Measurements from ENCODE around the gene CEP164.

GRCh38 chr11:117282956-117283355 lies 44.7 kb upstream of the CEP164 start:
- TF ChIP-seq EZH2phosphoT487 (IDR thresholded peaks at IDR 0.05; ENCODE audit: borderline replicate concordance) (no peak), POLR2A (IDR thresholded peaks at IDR 0.05; ENCODE audit: borderline replicate concordance, extremely low read depth, insufficient read depth, insufficient read length) (no peak), EGR1 (IDR thresholded peaks at IDR 0.05; ENCODE audit: low read depth) (no peak), JUND (IDR thresholded peaks at IDR 0.05) (no peak)
- TF ChIP-seq, protein P1, sequence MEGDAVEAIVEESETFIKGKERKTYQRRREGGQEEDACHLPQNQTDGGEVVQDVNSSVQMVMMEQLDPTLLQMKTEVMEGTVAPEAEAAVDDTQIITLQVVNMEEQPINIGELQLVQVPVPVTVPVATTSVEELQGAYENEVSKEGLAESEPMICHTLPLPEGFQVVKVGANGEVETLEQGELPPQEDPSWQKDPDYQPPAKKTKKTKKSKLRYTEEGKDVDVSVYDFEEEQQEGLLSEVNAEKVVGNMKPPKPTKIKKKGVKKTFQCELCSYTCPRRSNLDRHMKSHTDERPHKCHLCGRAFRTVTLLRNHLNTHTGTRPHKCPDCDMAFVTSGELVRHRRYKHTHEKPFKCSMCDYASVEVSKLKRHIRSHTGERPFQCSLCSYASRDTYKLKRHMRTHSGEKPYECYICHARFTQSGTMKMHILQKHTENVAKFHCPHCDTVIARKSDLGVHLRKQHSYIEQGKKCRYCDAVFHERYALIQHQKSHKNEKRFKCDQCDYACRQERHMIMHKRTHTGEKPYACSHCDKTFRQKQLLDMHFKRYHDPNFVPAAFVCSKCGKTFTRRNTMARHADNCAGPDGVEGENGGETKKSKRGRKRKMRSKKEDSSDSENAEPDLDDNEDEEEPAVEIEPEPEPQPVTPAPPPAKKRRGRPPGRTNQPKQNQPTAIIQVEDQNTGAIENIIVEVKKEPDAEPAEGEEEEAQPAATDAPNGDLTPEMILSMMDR (IDR thresholded peaks at IDR 0.05 in 2 of 3, conservative IDR thresholded peaks at IDR 0.05 in 1 of 3; ENCODE audit: borderline replicate concordance in 1 of 3, insufficient read depth in 1 of 3, low read depth in 2 of 3, low read length in 2 of 3), result no peak
